GM18508 (cell line): Measurements from ENCODE around the gene PBX3.

Source experiments
- ATAC-seq: cut with Tn5 transposase; IDR thresholded peaks from one replicate; pipeline ENCODE4 v1.9.1; 2021; ENCODE audit warnings: moderate number of reproducible peaks; ENCODE audit not compliant: insufficient read depth, unreplicated experiment

PBX3 gene

GRCh38 chr9:126002476-126003350, 255.5 kb downstream of the PBX3 start:
- no peak for ATAC-seq

DNA sequence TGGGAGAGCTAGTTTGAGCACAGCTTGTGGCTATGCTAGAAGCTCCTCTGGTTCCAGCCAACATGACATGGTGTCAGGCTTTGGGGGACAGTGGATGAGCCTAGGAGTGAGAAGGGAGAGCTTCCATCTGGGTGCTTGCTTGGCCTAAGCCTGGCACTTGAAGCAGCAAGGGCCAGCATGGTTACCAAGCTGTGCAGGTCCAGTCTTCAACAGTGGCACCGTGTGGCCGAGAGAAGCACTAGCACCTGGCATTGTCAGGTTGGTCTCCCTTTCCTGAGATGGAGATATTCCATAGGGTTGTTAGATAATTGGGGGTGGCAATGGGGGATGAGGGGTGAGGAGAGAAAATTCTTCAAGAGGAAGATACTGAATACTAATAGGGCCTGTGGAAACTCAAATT, 261.9 kb downstream of the PBX3 start:
- ATAC-seq, result no peak

DNA sequence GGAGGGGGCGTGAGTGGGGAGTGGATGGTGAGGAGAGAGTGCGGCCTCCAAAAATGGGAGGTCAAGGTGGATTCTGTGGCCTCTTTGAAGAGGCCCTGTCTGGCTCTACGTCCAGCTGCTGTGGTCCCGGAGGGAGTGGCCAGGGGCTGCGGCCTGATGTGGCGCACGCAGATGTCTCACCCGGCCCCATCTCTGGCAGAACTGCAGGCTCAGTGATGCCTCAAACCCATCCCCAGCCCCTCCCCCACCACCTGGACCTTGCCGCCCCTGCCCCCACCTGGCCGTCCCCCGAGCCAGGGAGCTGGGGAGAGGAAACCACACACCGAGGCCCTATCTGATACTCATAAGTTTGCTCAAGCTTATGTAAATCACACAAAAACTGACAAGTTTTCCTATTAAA, 267.6 kb downstream of the PBX3 start:
- no peak for ATAC-seq

DNA sequence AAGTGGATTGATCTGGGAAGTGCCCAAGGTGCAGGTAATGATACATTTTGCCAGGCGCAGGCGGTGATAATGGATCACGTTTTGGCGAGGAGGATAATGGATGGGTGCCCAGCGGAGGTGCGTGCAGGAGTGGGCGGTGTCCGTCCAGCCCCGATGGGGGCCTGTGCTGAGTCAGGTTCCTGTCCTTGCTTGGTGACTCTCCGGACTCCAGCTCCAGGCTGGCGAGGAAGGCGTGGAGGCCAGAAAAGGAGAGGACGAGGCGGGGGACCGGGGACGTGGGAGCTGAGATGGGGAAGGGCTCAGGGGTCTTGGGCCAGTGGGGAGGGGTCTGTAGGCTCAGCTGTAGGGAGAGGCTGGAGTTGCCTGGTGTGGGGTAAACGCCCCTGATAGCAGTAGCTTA, 268.3 kb downstream of the PBX3 start:
- ATAC-seq, result no peak

- ATAC-seq, result no peak
Measured at GRCh38 chr9:126016579-126017290, 269.6 kb downstream of the PBX3 start.
